Activated naive CD8-positive, alpha-beta T cell treated with anti-CD3 and anti-CD28 coated beads, Interleukin-2, amount 50 U/mL, for 24 hours (primary cell): ENCODE measurements around the gene NF1.
"Not testable (repeated sequence)": the region's sequence is repeated elsewhere in the genome, so short reads cannot be mapped to it uniquely, and the experiment has no call there.

Experiments used
- ATAC-seq: fragments of 150-1000 bp; cut with Tn5 transposase; one replicate; pipeline ENCODE4 v1.10.0; 2021
- DNase-seq: peaks from one replicate; pipeline ENCODE4 v3.0.0; 2021
- H3K27ac Mint-ChIP-seq: one replicate; pipeline ENCODE4 v1.8.0; 2021; ENCODE audit warnings: mild to moderate bottlenecking, mixed read lengths
- H3K27me3 Mint-ChIP-seq: one replicate; pipeline ENCODE4 v1.8.0; 2021; ENCODE audit warnings: mixed read lengths
- H3K36me3 Mint-ChIP-seq: one replicate; pipeline ENCODE4 v1.8.0; 2021; ENCODE audit warnings: low read depth, mixed read lengths
- H3K4me1 Mint-ChIP-seq: one replicate; pipeline ENCODE4 v1.8.0; 2021; ENCODE audit warnings: mixed read lengths
- H3K4me3 Mint-ChIP-seq: one replicate; pipeline ENCODE4 v1.8.0; 2021; ENCODE audit warnings: mild to moderate bottlenecking, moderate library complexity, mixed read lengths
- H3K9me3 Mint-ChIP-seq: one replicate; pipeline ENCODE4 v1.8.0; 2021; ENCODE audit warnings: mixed read lengths

NF1 gene

DNA sequence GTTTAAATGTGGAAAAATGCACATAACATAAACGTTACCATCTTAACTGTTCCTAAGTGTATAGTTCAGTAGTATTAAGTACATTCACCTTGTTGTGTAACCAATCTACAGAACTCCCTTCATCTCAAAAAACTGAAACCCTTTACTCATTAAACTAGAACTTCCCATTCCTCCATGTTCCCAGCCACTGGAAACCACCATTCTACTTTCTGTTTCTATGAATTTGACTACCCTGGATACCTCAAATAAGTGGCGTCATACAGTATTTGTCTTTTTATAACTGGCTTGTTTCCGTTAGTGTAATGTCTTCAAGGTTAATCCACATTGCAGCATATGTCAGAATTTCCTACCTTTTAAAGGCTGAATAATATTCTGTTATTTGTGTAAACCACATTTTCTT is 38.2 kb downstream of the NF1 start:
- Mint-ChIP-seq H3K9me3 (no peaks in the 10 kb centered on the region), H3K4me1 (no peaks in the 10 kb centered on the region), H3K27ac (no peak overlapping the region), H3K27me3 (no peaks in the 10 kb centered on the region), H3K4me3 (no peak overlapping the region), H3K36me3 (peaks cover 10% of the 10 kb centered on the region)
- DNase-seq, result no peak
- ATAC-seq, result no peak

DNA sequence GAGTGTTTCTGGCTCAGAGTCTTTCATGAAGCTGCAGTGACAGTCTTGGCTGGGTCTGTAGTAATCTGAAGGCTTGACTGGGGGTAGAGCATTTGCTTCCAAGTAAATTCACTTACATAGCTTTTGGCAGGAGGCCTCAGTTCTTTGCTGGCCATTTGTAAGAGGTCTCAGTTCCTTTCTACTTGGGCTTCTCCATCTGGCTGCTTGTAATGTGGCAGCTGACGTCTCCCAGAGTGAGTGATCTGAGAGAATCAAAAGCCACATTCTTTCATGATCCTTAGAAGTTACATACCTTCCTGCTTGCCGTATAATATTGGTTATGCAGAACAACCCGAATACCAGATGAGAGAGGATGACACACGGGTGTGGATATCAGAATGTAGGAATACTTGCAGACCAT is 39.8 kb downstream of the NF1 start:
- Mint-ChIP-seq H3K4me3 (no peak overlapping the region), H3K27ac (no peak overlapping the region), H3K4me1 (no peaks in the 10 kb centered on the region), H3K36me3 (peaks cover 16% of the 10 kb centered on the region), H3K9me3 (no peaks in the 10 kb centered on the region), H3K27me3 (no peaks in the 10 kb centered on the region)
- DNase-seq (no peak), ATAC-seq (no peak)

DNA sequence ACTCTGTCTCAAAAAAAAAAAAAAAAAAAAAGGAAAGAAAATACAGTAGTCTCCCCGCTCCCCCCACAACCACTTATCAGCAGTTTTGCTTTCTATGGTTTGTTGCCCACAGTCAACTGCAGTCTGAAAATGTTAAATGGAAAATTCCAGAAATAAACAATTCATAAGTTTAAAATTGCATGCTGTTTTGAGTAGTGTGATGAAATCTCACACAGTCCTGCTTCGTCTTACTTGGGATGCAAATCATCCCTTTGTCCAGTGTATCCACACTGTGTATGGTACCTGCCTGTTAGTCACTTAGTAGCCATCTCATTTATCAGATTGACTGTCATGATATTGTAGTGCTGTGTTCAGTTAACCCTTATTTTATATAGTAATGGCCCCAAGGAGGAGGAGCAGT is 41.5 kb downstream of the NF1 start:
- DNase-seq (no peak), ATAC-seq (no peak)
- Mint-ChIP-seq H3K4me3 (no peak overlapping the region), H3K36me3 (peaks cover 15% of the 10 kb centered on the region), H3K4me1 (no peaks in the 10 kb centered on the region), H3K27ac (no peak overlapping the region), H3K9me3 (no peaks in the 10 kb centered on the region), H3K27me3 (no peaks in the 10 kb centered on the region)

DNA sequence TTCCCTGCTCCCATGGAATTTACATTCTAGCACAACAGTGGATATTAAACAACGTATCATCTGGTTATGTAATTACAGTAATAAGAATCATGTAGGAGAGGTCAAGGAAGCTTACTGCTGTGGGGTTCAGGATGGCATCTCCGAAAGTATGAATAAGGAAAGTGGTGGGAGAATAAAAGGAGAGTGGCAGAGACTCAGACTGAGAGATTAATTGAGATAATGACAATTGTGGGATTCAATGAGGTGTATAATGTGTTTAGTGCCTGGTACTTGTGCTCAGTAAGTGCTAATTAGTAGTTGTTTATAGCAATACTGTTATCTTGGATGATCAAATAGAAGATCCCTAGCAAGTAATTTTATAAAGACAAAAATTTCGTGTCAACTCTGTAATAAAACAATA is 45.3 kb downstream of the NF1 start:
- Mint-ChIP-seq H3K36me3 (peaks cover 15% of the 10 kb centered on the region), H3K27me3 (no peaks in the 10 kb centered on the region), H3K4me3 (no peak overlapping the region), H3K4me1 (no peaks in the 10 kb centered on the region), H3K9me3 (no peaks in the 10 kb centered on the region), H3K27ac (no peak overlapping the region)
- ATAC-seq (no peak), DNase-seq (no peak)

DNA sequence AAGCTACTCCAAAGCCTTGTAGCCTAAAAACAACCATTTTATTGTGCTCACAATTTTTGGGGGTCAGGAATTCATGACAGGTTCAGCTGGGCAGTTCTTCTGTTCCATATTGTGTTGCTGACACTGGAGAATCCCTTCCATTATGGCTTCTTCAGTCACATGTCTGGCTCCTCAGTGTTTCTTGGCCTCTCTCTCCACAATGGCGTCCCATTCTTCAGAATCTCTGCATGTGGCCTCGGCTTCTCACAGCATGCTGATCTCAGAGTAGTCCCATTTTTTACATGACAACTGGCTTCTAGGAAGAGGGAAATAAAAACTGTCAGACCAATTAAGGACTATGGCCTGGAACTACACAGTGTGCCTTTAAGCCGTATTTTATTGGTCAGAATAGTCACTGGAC is 49.7 kb downstream of the NF1 start:
- H3K27me3 Mint-ChIP-seq, result no peaks in the 10 kb centered on the region
- H3K4me3 Mint-ChIP-seq, result no peak overlapping the region
- H3K27ac Mint-ChIP-seq, result no peak overlapping the region
- ATAC-seq (no peak), DNase-seq (no peak)
- no peaks in the 10 kb centered on the region for H3K9me3 Mint-ChIP-seq
- H3K4me1 Mint-ChIP-seq, result no peaks in the 10 kb centered on the region
- peaks cover 2% of the 10 kb centered on the region for H3K36me3 Mint-ChIP-seq

DNA sequence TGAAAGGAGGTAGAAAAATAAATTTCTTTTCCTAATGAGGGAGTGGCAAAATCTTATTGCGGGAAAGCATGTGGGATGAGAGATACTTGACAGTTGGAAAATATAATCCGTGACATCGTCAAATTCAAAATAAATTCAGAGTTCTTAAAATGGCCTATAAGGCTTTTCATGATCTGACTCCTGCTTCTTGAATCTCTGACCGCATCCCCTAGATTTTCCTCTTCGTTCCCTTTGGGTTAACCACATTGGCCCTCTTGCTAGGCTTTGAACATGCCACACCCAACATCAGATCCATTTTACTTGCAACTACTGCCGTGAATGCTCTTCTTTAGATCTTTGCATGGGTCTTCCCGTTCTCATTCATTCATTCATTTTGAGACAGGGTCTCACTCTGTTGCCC is 50.1 kb downstream of the NF1 start:
- no peaks in the 10 kb centered on the region for H3K4me1 Mint-ChIP-seq
- H3K4me3 Mint-ChIP-seq, result no peak overlapping the region
- DNase-seq (no peak), ATAC-seq (no peak)
- H3K27me3 Mint-ChIP-seq, result no peaks in the 10 kb centered on the region
- H3K27ac Mint-ChIP-seq, result no peak overlapping the region
- H3K36me3 Mint-ChIP-seq, result no peaks in the 10 kb centered on the region
- no peaks in the 10 kb centered on the region for H3K9me3 Mint-ChIP-seq

DNA sequence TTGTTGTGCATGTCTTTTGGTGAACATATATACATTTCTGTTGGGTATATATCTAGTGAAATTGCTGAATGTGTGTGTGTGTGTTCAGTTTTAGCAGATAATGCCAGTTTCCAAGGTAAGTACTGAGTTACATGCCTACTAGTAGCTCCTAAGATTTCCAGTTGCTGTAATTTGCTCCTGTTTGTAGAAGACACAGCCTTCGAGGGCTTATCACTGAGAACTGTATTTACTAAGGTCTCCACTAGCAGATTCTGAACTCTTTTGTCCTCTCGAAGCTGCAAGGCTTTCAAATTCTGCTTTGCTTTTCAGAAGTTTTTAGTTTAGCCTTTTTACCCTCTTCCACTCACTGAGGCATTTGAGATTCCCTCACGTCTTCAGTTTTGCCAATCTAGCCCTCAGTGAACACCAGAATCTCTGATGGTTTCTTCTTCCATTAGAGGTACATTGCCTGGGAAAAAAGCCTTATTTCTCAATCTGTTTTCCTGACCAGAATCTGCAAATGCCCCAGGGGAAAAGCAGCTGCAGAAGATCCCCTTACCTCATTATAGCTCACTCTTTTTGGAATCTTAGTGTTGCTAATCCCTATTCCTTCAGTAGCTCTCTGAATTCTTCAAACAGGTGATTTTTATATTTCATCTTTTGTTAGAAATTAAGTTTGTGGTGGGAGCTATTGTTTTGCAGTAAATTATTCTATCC is 52.9 kb downstream of the NF1 start:
- no peak for DNase-seq
- no peak for ATAC-seq
- Mint-ChIP-seq H3K27me3 (no peaks in the 10 kb centered on the region), H3K9me3 (peaks cover 8% of the 10 kb centered on the region), H3K27ac (no peak overlapping the region), H3K36me3 (no peaks in the 10 kb centered on the region), H3K4me3 (no peak overlapping the region), H3K4me1 (no peaks in the 10 kb centered on the region)

DNA sequence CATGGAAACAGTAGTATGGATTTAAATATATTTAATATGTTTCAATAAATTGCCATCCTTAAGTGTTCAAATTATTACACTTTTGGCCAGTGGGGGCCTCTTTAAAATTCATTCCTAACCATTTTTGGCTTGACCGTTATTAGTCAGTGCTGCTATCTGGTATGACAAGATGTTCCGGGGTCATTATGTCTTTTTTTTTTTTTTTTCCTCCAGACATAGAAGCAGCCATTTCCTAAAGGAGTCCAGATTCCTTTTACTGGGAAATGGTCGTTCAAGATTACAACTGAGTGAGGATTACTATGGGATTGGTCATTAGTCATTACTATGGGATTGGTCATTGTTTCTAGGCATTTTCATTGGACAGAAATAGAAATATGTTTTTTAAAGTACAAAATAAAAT is 53.4 kb downstream of the NF1 start:
- no peaks in the 10 kb centered on the region for H3K27me3 Mint-ChIP-seq
- DNase-seq, result no peak
- H3K36me3 Mint-ChIP-seq, result no peaks in the 10 kb centered on the region
- H3K4me3 Mint-ChIP-seq, result no peak overlapping the region
- H3K9me3 Mint-ChIP-seq, result peaks cover 12% of the 10 kb centered on the region
- H3K4me1 Mint-ChIP-seq, result no peaks in the 10 kb centered on the region
- H3K27ac Mint-ChIP-seq, result no peak overlapping the region
- no peak for ATAC-seq

DNA sequence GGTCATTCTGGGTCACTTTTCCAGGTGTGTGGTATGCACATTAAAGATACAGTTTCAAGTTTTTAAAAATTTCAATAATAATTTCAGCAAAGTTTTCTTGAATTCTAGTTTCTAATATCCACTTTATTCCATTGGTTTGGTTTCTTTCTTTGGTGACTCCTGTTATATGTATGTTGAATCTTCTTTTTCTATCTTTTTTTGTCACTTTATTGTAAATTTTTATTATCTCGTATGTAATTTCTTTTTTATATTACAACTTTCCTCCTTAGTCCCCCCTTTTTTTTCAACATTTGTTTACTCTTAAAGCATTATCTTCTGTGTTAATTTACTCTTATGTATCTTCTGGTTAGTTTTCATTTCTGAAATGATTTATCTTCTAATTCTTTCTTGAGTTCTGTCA is 57.5 kb downstream of the NF1 start:
- Mint-ChIP-seq H3K4me1 (no peaks in the 10 kb centered on the region), H3K27me3 (no peaks in the 10 kb centered on the region), H3K9me3 (peaks cover 12% of the 10 kb centered on the region), H3K36me3 (peaks cover 9% of the 10 kb centered on the region), H3K4me3 (no peak overlapping the region), H3K27ac (no peak overlapping the region)
- no peak for DNase-seq
- ATAC-seq, result no peak

DNA sequence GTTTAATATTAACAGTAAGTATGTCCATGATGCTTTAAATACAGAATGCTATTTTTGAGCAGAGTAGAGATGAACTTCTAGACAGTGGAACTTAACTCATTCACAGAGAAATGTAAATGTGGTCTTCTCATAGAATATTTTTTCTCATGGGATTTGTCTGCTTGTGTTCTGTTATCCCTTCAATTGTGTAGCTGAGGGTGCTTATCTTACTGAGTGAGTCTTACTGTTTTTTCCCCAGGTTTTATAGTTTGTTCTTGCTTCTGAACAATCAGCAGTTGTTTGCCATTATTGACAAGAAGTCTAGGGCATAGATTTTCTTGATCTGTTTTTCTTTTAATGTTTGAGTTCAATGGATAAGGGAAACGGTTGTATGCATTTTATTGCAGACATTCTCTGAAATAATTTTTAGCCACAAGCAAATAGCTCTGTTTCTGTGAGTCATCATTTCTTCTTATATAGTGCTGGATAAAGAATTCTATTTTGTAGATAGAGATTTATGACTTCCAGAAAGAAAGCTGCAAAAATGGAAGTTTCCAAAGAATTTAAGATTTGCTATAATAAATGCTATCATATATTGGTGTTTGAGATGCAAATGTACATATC is 60.5 kb downstream of the NF1 start:
- H3K36me3 Mint-ChIP-seq, result peaks cover 21% of the 10 kb centered on the region
- H3K27me3 Mint-ChIP-seq, result no peaks in the 10 kb centered on the region
- ATAC-seq (no peak), DNase-seq (no peak)
- H3K4me1 Mint-ChIP-seq, result peaks cover 11% of the 10 kb centered on the region
- no peak overlapping the region for H3K4me3 Mint-ChIP-seq
- no peak overlapping the region for H3K27ac Mint-ChIP-seq
- H3K9me3 Mint-ChIP-seq, result peaks cover 12% of the 10 kb centered on the region

DNA sequence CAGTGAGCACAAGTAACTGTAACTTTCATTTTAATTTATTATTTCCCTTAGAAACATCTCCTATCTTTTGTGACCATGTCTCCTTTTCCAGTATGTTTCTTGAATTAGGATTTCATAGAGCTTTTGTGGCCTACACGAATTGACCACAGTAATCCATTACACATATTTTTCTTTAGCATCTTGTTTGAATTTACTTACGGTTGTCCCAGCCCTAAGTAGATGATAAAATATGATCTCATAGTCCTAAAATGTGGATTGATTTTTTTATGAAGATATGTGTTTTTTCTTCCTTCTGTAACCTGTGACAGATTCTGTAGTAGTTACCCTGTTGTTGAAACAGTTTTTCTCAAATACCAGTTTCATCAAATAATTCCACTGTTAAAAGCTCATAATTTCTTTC is 61.5 kb downstream of the NF1 start:
- no peak for ATAC-seq
- no peaks in the 10 kb centered on the region for H3K27me3 Mint-ChIP-seq
- H3K4me1 Mint-ChIP-seq, result peaks cover 11% of the 10 kb centered on the region
- DNase-seq, result no peak
- peaks cover 12% of the 10 kb centered on the region for H3K9me3 Mint-ChIP-seq
- H3K36me3 Mint-ChIP-seq, result peaks cover 22% of the 10 kb centered on the region
- H3K27ac Mint-ChIP-seq, result no peak overlapping the region
- H3K4me3 Mint-ChIP-seq, result no peak overlapping the region

DNA sequence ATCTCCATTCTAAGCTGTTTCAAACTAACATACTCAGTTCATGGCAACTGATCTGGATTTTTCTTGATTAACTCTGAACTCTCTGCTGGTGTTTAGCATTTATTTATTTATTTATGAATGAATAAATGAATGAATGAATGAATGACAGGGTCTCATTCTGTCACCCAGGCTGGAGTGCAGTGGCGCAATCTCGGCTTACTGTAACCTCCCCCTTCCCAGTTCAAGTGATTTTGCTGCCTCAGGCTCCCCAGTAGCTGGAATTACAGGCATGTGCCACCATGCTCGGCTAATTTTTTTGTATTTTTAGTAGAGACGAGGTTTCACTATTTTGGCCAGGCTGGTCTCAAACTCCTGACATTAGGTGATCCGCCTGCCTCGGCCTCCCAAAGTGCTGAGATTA is 62.1 kb downstream of the NF1 start:
- H3K9me3 Mint-ChIP-seq, result peaks cover 12% of the 10 kb centered on the region
- peaks cover 22% of the 10 kb centered on the region for H3K36me3 Mint-ChIP-seq
- not testable (repeated sequence) for H3K4me3 Mint-ChIP-seq, ATAC-seq, DNase-seq, H3K27me3 Mint-ChIP-seq, H3K27ac Mint-ChIP-seq
- peaks cover 11% of the 10 kb centered on the region for H3K4me1 Mint-ChIP-seq

DNA sequence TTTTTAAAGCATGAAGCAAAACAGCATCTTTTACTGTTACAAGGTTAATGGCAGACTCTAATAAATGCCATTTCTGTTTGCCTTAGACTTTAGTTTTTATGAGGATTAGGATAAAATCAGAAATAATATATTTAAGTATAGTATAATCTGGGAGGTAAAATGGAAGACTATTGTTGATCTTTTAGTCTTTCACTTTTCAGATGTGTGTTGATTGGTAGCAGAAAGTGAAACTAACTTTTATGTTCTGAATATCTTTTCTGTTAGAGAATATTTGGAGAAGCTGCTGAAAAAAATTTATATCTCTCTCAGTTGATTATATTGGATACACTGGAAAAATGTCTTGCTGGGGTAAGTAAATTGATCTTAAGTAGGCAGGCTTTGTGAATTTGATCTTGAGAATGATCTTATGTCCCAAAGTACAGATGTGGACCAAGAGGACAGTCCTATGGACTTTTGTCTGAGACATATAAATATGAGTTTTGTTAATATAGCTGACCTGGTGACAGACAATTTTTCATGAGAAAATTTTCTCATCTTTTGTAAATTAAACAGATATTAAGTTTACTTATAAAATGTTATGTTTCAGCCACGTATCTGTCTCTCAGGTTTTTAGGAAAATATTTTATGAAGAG is 64.1 kb downstream of the NF1 start:
- no peak for ATAC-seq
- H3K36me3 Mint-ChIP-seq, result peaks cover 26% of the 10 kb centered on the region
- no peaks in the 10 kb centered on the region for H3K27me3 Mint-ChIP-seq
- H3K9me3 Mint-ChIP-seq, result no peaks in the 10 kb centered on the region
- no peak for DNase-seq
- H3K27ac Mint-ChIP-seq, result no peak overlapping the region
- H3K4me1 Mint-ChIP-seq, result peaks cover 11% of the 10 kb centered on the region
- peak overlapping the region; percentile 76 for H3K4me3 Mint-ChIP-seq

DNA sequence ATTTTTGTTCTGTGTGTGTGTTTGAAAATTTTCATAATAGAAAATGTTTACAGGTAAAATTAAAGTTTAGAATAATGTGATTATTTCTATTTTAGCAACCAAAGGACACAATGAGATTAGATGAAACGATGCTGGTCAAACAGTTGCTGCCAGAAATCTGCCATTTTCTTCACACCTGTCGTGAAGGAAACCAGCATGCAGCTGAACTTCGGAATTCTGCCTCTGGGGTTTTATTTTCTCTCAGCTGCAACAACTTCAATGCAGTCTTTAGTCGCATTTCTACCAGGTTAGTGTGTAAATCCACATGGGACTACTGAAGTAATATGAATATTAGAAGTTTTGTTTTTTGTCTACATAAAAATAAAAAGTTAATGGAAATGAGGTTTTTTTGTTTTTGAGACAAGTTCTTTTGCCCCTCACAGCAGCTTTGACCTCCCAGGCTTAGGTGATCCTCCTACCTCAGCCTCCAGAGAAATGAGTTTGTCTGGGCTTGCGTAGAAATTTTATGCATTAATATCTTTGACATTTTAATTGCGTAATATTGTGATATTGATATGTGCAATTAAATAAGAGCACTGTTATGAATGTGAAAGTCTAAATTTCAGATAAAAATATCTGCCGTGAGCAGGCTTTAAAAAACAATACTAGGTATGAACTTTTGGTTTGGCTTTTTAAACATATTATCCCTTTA is 68.5 kb downstream of the NF1 start:
- no peak overlapping the region for H3K4me3 Mint-ChIP-seq
- H3K27ac Mint-ChIP-seq, result no peak overlapping the region

DNA sequence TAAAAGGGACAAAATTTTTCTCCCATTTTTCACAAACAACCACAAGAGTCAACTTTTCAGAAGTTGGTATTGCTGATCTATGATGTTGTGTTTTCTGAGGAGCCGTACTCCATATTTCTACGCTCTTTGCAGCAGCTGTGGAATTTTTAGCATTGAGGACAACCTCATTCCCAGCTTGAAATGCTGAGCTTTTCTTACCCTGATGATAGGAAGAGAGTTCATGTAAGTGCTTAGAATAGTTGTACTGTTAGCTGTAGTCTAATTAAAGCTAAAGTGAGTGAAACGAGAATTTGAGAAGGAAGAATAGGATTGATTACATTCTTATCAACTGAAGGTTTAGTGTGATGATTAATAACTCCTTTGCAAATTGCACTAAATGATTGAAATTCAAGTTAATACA is 72.3 kb downstream of the NF1 start:
- Mint-ChIP-seq H3K27me3 (no peaks in the 10 kb centered on the region), H3K4me1 (no peaks in the 10 kb centered on the region), H3K27ac (no peak overlapping the region), H3K9me3 (no peaks in the 10 kb centered on the region), H3K4me3 (no peak overlapping the region), H3K36me3 (peaks cover 11% of the 10 kb centered on the region)
- no peak for ATAC-seq
- DNase-seq, result no peak

More for the DNA sequence above, 68.5 kb downstream of the NF1 start:
- H3K4me1 Mint-ChIP-seq, result peaks cover 8% of the 10 kb centered on the region
- ATAC-seq (no peak), DNase-seq (no peak)
- H3K27me3 Mint-ChIP-seq, result no peaks in the 10 kb centered on the region
- H3K9me3 Mint-ChIP-seq, result no peaks in the 10 kb centered on the region
- H3K36me3 Mint-ChIP-seq, result peaks cover 15% of the 10 kb centered on the region
